Activated CD8-positive, alpha-beta memory T cell treated with anti-CD3 and anti-CD28 coated beads, Interleukin-2, amount 50 U/mL, for 48 hours (primary cell): ENCODE data around the gene SRM.
A peak's percentile ranks its signal among the peaks of the same experiment; 100 is the strongest.
"Not testable (repeated sequence)": the region's sequence is repeated elsewhere in the genome, so short reads cannot be mapped to it uniquely, and the experiment has no call there.

Source experiments
- DNase-seq: peaks from one replicate; pipeline ENCODE4 v3.0.0-alpha.2; 2020

The SRM gene

GRCh38 chr1:11059968-11060830, at the start of gene SRM:
TSS of gene SRM (minus strand) at chr1:11060018. CDS start at chr1:11059943, 75 bp downstream.
- DNase-seq, result peak; percentile 94

GRCh38 chr1:11109047-11109760, 49.4 kb upstream of the SRM start:
- peak; percentile 8 for DNase-seq

GRCh38 chr1:11107599-11107998, 47.8 kb upstream of the SRM start:
- DNase-seq, result no peak

- DNase-seq, result peak; percentile 20
These were observed 45.8 kb upstream of the SRM start for GRCh38 chr1:11105586-11105985.

- no peak for DNase-seq
These were observed 41.5 kb upstream of the SRM start for GRCh38 chr1:11101347-11101746.

- not testable (repeated sequence) for DNase-seq
These were observed 41.0 kb upstream of the SRM start for GRCh38 chr1:11100806-11101205.

GRCh38 chr1:11100149-11100493, 40.3 kb upstream of the SRM start:
- no peak for DNase-seq

- DNase-seq, result peak; percentile 98
These were observed 39.7 kb upstream of the SRM start, which contains the start of gene EXOSC10 for GRCh38 chr1:11099310-11100148. TSS of gene EXOSC10 (minus strand) at chr1:11099869. CDS start at chr1:11099831, 38 bp downstream.

GRCh38 chr1:11098931-11099309, 39.1 kb upstream of the SRM start:
- DNase-seq, result peak; percentile 22

GRCh38 chr1:11083784-11084183, 24.0 kb upstream of the SRM start:
- not testable (repeated sequence) for DNase-seq

- peak; percentile 12 for DNase-seq
These were observed 21.1 kb upstream of the SRM start for GRCh38 chr1:11080931-11081330.

- DNase-seq, result peak; percentile 32
These were observed 18.8 kb upstream of the SRM start for GRCh38 chr1:11078631-11079030.

- peak; percentile 42 for DNase-seq
These were observed 13.6 kb upstream of the SRM start for GRCh38 chr1:11073398-11073797.

- no peak for DNase-seq
These were observed 12.5 kb upstream of the SRM start for GRCh38 chr1:11072216-11072917.

GRCh38 chr1:11071463-11072215, 11.8 kb upstream of the SRM start:
- no peak for DNase-seq

- DNase-seq, result peak; percentile 28
These were observed 11.1 kb upstream of the SRM start for GRCh38 chr1:11070876-11071275.

GRCh38 chr1:11068600-11069473, 9.0 kb upstream of the SRM start:
- DNase-seq, result peak; percentile 42

- DNase-seq, result peak; percentile 46
These were observed 8.1 kb upstream of the SRM start for GRCh38 chr1:11067716-11068599.

GRCh38 chr1:11065796-11066195, 6.0 kb upstream of the SRM start:
- peak; percentile 25 for DNase-seq

GRCh38 chr1:11064942-11065341, 5.1 kb upstream of the SRM start:
- peak; percentile 32 for DNase-seq
